HL-60 (cell line): ENCODE data around the gene RAB28.

Experiments
- GABPA ChIP-seq: IDR thresholded peaks from 2 replicates; pipeline ENCODE4 v1.6.1; 2012; ENCODE audit warnings: low read depth
- TF ChIP-seq, protein P1 (sequence below): IDR thresholded peaks from one replicate; pipeline ENCODE4 v1.5.1; 2011; ENCODE audit warnings: low read length, control low read depth, inconsistent platforms; ENCODE audit not compliant: insufficient read depth

DNA sequence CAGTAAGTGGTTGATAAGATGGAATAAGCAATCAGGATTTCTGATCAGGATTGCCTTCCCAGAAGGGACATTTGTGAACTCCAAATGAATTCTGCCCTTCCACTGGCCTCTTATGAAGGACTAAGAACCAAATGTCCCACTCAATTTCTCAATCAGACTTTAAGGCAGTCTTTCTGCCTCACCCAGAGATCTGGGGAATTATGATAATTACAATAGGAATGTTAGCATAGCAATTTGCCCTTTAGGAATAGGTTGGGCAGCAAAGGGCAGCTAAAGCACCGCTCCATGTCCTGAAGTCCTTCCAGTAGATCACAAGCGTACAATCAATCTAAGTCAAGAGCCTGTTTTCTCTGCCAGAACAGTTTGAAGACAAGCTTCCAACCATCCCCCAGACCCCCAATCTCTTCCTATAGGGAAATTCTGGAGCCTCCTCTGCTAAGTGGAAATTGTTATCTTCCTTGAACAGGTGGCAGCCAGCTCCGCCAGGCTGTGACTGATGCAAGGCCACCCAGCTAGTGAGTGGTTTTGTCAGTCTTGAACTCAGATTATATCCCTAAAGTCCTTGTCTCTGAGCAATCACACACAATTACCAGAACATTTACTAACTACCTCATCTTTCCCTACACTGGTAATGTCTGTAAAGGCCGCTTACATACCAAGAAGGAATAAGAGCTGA lies 41.6 kb upstream of the RAB28 start:
- TF ChIP-seq, protein P1, sequence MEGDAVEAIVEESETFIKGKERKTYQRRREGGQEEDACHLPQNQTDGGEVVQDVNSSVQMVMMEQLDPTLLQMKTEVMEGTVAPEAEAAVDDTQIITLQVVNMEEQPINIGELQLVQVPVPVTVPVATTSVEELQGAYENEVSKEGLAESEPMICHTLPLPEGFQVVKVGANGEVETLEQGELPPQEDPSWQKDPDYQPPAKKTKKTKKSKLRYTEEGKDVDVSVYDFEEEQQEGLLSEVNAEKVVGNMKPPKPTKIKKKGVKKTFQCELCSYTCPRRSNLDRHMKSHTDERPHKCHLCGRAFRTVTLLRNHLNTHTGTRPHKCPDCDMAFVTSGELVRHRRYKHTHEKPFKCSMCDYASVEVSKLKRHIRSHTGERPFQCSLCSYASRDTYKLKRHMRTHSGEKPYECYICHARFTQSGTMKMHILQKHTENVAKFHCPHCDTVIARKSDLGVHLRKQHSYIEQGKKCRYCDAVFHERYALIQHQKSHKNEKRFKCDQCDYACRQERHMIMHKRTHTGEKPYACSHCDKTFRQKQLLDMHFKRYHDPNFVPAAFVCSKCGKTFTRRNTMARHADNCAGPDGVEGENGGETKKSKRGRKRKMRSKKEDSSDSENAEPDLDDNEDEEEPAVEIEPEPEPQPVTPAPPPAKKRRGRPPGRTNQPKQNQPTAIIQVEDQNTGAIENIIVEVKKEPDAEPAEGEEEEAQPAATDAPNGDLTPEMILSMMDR: no peak
- no peak for TF ChIP-seq GABPA
